Measurements from ENCODE around the gene FAM43A. TPM values are rescaled to one million over a fixed set of nuclear protein-coding genes. Genes with fewer than 3 reads are reported as not detected.

The FAM43A gene
- total and polyA plus RNA-seq, 10 of the 15 experiments (the other 5 are each of a cell fraction or from before 2014, with no cell fraction given) = 0.27 to 5.0 (median 1.1) TPM

DNA sequence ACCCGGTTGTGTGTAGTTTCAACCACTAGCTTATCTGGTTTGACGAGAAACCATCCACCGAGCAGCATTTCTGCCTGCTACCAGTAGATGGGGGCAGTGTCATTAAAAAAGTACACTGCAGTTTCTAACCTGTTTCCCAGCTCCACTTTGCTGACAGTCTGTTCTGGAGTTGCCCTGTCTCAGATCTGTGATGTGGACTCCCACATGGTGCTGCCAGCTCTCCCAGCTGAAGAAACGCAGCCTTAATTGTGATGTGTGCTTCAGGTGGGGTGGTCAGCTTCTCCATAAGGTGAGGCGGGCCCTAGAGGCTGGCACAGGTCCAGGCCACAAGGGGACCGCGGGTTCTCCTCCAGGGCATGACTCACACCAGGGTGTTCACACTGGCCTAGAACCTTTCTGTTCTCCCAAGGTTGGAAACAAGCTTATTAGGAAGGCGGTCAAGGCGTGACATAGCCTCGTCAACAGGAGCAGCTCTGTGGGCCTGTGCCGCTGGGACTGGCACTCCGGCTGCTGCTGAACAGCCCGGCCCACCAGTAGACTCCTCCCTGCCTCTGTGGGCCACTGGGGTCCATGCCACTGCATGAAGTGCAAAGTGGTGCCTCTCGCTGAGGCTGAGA lies 2.9 kb upstream of the FAM43A start (continued):
- TF ChIP-seq, protein P1, sequence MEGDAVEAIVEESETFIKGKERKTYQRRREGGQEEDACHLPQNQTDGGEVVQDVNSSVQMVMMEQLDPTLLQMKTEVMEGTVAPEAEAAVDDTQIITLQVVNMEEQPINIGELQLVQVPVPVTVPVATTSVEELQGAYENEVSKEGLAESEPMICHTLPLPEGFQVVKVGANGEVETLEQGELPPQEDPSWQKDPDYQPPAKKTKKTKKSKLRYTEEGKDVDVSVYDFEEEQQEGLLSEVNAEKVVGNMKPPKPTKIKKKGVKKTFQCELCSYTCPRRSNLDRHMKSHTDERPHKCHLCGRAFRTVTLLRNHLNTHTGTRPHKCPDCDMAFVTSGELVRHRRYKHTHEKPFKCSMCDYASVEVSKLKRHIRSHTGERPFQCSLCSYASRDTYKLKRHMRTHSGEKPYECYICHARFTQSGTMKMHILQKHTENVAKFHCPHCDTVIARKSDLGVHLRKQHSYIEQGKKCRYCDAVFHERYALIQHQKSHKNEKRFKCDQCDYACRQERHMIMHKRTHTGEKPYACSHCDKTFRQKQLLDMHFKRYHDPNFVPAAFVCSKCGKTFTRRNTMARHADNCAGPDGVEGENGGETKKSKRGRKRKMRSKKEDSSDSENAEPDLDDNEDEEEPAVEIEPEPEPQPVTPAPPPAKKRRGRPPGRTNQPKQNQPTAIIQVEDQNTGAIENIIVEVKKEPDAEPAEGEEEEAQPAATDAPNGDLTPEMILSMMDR (IDR thresholded peaks at IDR 0.05 in 2 of 3, conservative IDR thresholded peaks at IDR 0.05 in 1 of 3; ENCODE audit: control insufficient read depth in 2 of 3, extremely low read depth in 1 of 3, insufficient read depth in 1 of 3, low read depth in 3 of 3, low read length in 3 of 3) = peak; percentile 88 to 97 (median 94); a peak in 5 of 6 replicates
- no peak for TF ChIP-seq POLR2A (IDR thresholded peaks at IDR 0.05; ENCODE audit: low read depth, low read length)
- no peak for TF ChIP-seq EP300 (IDR thresholded peaks at IDR 0.05; ENCODE audit: borderline replicate concordance in 1 of 2, control insufficient read depth in 1 of 2, low read depth in 2 of 2, low read length in 2 of 2)
- TF ChIP-seq ZNF384 (IDR thresholded peaks at IDR 0.05; ENCODE audit: borderline replicate concordance, low read depth, low read length) = no peak
- no peak for TF ChIP-seq KDM1A (IDR thresholded peaks at IDR 0.05; ENCODE audit: borderline replicate concordance)
- no peak for TF ChIP-seq MYB (IDR thresholded peaks at IDR 0.05; ENCODE audit: borderline replicate concordance, low read depth, low read length)
- TF ChIP-seq MEF2A (IDR thresholded peaks at IDR 0.05; ENCODE audit: insufficient read depth, low read depth, low read length) = 0 out of 2 replicates have a peak, but pooled peaks have one; percentile 34
- no peak for TF ChIP-seq NR2F1 (conservative IDR thresholded peaks at IDR 0.05)
- no peak for TF ChIP-seq GABPA (IDR thresholded peaks at IDR 0.05; ENCODE audit: low read depth)
- TF ChIP-seq ZNF274 (IDR thresholded peaks at IDR 0.05; ENCODE audit: insufficient read depth, insufficient read length) = no peak
- TF ChIP-seq, protein P2, sequence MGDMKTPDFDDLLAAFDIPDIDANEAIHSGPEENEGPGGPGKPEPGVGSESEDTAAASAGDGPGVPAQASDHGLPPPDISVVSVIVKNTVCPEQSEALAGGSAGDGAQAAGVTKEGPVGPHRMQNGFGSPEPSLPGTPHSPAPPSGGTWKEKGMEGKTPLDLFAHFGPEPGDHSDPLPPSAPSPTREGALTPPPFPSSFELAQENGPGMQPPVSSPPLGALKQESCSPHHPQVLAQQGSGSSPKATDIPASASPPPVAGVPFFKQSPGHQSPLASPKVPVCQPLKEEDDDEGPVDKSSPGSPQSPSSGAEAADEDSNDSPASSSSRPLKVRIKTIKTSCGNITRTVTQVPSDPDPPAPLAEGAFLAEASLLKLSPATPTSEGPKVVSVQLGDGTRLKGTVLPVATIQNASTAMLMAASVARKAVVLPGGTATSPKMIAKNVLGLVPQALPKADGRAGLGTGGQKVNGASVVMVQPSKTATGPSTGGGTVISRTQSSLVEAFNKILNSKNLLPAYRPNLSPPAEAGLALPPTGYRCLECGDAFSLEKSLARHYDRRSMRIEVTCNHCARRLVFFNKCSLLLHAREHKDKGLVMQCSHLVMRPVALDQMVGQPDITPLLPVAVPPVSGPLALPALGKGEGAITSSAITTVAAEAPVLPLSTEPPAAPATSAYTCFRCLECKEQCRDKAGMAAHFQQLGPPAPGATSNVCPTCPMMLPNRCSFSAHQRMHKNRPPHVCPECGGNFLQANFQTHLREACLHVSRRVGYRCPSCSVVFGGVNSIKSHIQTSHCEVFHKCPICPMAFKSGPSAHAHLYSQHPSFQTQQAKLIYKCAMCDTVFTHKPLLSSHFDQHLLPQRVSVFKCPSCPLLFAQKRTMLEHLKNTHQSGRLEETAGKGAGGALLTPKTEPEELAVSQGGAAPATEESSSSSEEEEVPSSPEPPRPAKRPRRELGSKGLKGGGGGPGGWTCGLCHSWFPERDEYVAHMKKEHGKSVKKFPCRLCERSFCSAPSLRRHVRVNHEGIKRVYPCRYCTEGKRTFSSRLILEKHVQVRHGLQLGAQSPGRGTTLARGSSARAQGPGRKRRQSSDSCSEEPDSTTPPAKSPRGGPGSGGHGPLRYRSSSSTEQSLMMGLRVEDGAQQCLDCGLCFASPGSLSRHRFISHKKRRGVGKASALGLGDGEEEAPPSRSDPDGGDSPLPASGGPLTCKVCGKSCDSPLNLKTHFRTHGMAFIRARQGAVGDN (IDR thresholded peaks at IDR 0.05) = no peak
- TF ChIP-seq ASH2L (IDR thresholded peaks at IDR 0.05; ENCODE audit: borderline replicate concordance, low read depth) = no peak
- TF ChIP-seq TAF1 (IDR thresholded peaks at IDR 0.05; ENCODE audit: borderline replicate concordance, low read depth, low read length) = no peak
- TF ChIP-seq MTA2 (IDR thresholded peaks at IDR 0.05; ENCODE audit: low read depth) = no peak
- TF ChIP-seq ZNF217 (IDR thresholded peaks at IDR 0.05) = no peak
- no peak for TF ChIP-seq NFIC (IDR thresholded peaks at IDR 0.05; ENCODE audit: low read depth, low read length)
- no peak for TF ChIP-seq HCFC1 (IDR thresholded peaks at IDR 0.05; ENCODE audit: low read length)
- TF ChIP-seq FOXM1 (IDR thresholded peaks at IDR 0.05; ENCODE audit: low read depth, low read length) = no peak
- peak; percentile 25 for TF ChIP-seq SMAD1 (IDR thresholded peaks at IDR 0.05; ENCODE audit: low read depth, partially characterized antibody)
- 0 out of 2 replicates have a peak, but pooled peaks have one; percentile 21 for TF ChIP-seq GATAD2B (conservative IDR thresholded peaks at IDR 0.05; ENCODE audit: low read depth)
- TF ChIP-seq, protein P3, sequence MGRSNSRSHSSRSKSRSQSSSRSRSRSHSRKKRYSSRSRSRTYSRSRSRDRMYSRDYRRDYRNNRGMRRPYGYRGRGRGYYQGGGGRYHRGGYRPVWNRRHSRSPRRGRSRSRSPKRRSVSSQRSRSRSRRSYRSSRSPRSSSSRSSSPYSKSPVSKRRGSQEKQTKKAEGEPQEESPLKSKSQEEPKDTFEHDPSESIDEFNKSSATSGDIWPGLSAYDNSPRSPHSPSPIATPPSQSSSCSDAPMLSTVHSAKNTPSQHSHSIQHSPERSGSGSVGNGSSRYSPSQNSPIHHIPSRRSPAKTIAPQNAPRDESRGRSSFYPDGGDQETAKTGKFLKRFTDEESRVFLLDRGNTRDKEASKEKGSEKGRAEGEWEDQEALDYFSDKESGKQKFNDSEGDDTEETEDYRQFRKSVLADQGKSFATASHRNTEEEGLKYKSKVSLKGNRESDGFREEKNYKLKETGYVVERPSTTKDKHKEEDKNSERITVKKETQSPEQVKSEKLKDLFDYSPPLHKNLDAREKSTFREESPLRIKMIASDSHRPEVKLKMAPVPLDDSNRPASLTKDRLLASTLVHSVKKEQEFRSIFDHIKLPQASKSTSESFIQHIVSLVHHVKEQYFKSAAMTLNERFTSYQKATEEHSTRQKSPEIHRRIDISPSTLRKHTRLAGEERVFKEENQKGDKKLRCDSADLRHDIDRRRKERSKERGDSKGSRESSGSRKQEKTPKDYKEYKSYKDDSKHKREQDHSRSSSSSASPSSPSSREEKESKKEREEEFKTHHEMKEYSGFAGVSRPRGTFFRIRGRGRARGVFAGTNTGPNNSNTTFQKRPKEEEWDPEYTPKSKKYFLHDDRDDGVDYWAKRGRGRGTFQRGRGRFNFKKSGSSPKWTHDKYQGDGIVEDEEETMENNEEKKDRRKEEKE (IDR thresholded peaks at IDR 0.05) = no peak
- TF ChIP-seq ZNF207 (IDR thresholded peaks at IDR 0.05; ENCODE audit: borderline replicate concordance) = 0 out of 2 replicates have a peak, but pooled peaks have one; percentile 44

Data from GM12878 (cell line).